ENCODE data around the gene HDAC9.

Gene HDAC9

GRCh38 chr7:18846765-18847215 is 351.2 kb downstream of the HDAC9 start:
- DNase-seq (ENCODE audit: low read depth): no peak

- no peak for DNase-seq (ENCODE audit: low read depth)
These were observed 353.6 kb downstream of the HDAC9 start for GRCh38 chr7:18849130-18849529.

GRCh38 chr7:18855796-18856195 is 360.2 kb downstream of the HDAC9 start:
- DNase-seq (ENCODE audit: low read depth): no peak

GRCh38 chr7:18858232-18858631 is 362.7 kb downstream of the HDAC9 start:
- DNase-seq (ENCODE audit: low read depth): no peak

GRCh38 chr7:18859318-18859717 is 363.8 kb downstream of the HDAC9 start:
- DNase-seq (ENCODE audit: low read depth): no peak

- DNase-seq (ENCODE audit: low read depth): no peak
These were observed 364.7 kb downstream of the HDAC9 start for GRCh38 chr7:18860221-18860620.

- DNase-seq (ENCODE audit: low read depth): peak; percentile 22
These were observed 366.1 kb downstream of the HDAC9 start for GRCh38 chr7:18861514-18862118.

GRCh38 chr7:18864967-18865366 is 369.4 kb downstream of the HDAC9 start:
- no peak for DNase-seq (ENCODE audit: low read depth)

GRCh38 chr7:18866359-18867036 is 370.9 kb downstream of the HDAC9 start:
- peak; percentile 99 for DNase-seq (ENCODE audit: low read depth)

- no peak for DNase-seq (ENCODE audit: low read depth)
These were observed 376.8 kb downstream of the HDAC9 start for GRCh38 chr7:18872344-18872743.

GRCh38 chr7:18873734-18874336 is 378.3 kb downstream of the HDAC9 start:
- no peak for DNase-seq (ENCODE audit: low read depth)

GRCh38 chr7:18874880-18875279 is 379.3 kb downstream of the HDAC9 start:
- no peak for DNase-seq (ENCODE audit: low read depth)

GRCh38 chr7:18877874-18878273 is 382.3 kb downstream of the HDAC9 start:
- no peak for DNase-seq (ENCODE audit: low read depth)

- DNase-seq (ENCODE audit: low read depth): no peak
These were observed 391.3 kb downstream of the HDAC9 start for GRCh38 chr7:18886832-18887231.

GRCh38 chr7:18889436-18889835 is 393.9 kb downstream of the HDAC9 start:
- no peak for DNase-seq (ENCODE audit: low read depth)

GRCh38 chr7:18890134-18890533 is 394.6 kb downstream of the HDAC9 start:
- DNase-seq (ENCODE audit: low read depth): peak; percentile 34

GRCh38 chr7:18890885-18891621 is 395.5 kb downstream of the HDAC9 start:
- no peak for DNase-seq (ENCODE audit: low read depth)

- no peak for DNase-seq (ENCODE audit: low read depth)
These were observed 397.6 kb downstream of the HDAC9 start for GRCh38 chr7:18893156-18893555.

- no peak for DNase-seq (ENCODE audit: low read depth)
These were observed 398.6 kb downstream of the HDAC9 start for GRCh38 chr7:18894155-18894554.

GRCh38 chr7:18895456-18895855 is 399.9 kb downstream of the HDAC9 start:
- DNase-seq (ENCODE audit: low read depth): peak; percentile 56

- DNase-seq (ENCODE audit: low read depth): no peak
These were observed 400.9 kb downstream of the HDAC9 start for GRCh38 chr7:18896343-18896975.

- DNase-seq (ENCODE audit: low read depth): no peak
These were observed 404.7 kb downstream of the HDAC9 start for GRCh38 chr7:18900236-18900635.

Measured in non-pigmented ciliary epithelial cell (primary cell).